ENCODE measurements around the gene RNH1.
"Not testable (repeated sequence)": the region's sequence is repeated elsewhere in the genome, so short reads cannot be mapped to it uniquely, and the experiment has no call there.

Gene RNH1

DNA sequence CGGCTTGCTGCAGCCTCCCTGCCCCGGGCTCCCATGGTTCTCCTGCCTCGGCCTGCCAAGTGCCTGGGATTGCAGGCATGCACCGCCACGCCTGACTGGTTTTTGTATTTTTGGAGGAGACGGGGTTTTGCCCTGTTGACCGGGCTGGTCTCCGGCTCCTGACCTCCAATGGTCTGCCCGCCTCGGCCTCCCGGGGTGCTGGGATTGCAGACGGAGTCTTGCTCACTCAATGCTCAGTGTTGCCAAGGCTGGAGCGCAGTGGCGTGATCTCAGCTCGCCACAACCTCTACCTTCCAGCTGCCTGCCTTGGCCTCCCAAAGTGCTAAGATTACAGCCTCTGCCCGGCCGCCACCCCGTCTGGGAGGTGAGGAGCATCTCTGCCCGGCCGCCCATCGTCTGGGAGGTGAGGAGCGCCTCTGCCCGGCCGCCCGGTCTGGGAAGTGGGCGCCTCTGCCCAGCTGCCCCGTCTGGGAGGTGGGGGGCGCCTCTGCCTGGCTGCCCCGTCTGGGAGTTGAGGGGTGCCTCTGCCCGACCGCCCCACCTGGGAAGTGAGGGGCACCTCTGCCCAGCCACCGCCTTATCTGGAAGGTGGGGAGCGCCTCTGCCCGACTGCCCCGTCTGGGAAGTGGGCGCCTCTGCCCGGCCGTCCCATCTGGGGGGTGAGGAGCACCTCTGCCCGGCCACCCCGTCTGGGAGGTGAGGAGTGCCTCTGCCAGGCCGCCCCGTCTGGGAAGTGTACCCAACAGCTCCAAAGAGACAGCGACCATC lies 10.1 kb upstream of the RNH1 start:
- DNase-seq = not testable (repeated sequence)

DNA sequence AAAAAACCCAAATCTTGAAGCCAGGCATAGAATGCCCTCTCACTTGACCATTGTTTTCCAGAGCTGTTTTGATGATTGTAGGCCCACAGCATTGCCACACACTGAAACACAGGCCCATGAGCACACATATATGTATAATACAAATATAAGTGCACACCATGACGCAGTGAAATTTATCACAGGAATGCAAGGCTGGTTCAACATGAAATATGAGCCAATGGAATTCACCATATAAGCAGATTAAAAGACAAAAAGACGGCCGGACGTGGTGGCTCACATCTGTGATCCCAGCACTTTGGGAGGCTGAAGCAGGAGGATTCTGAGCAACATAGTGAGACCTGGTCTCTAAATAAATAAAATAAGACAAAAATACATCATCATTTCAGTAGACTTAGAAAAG lies 9.4 kb upstream of the RNH1 start:
- no peak for DNase-seq

DNA sequence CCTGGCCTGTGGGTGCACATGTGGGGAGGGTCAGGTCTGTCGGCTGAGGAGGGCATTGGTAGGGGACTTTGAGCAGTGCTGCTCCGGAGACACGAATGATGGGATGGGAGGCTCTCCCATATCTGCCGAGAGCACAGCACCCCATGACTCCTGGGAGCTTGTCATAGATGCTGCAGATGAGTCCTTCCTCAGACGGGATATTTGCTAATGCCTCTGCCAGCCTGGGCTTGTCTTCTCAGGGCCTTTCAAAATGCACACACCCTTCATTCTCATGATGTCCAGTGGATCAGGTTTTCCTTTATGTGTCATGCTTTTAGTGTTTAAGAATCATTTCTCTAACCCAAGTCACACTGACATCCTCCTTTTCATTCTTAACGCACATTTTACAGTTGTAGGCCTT lies 8.1 kb upstream of the RNH1 start:
- no peak for DNase-seq

DNA sequence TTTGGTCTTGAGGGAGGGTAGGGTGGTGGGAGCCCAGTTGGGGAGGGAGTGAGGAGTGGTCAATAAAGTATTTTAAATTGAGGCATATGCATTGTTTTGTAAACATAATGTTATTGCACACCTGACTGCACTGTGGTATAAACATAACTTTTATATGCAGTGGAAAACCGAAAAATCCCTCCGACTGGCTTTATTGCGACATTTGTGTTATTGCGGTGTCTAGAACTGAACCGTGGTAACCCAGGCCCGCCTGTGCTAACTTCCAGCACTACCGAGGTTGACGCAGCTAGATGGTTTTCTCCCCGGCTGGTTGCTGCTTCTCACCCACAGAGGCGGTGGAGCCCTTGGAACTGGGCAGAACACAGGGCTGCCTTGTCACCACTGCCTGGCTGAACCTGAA lies 7.6 kb upstream of the RNH1 start:
- no peak for DNase-seq

DNA sequence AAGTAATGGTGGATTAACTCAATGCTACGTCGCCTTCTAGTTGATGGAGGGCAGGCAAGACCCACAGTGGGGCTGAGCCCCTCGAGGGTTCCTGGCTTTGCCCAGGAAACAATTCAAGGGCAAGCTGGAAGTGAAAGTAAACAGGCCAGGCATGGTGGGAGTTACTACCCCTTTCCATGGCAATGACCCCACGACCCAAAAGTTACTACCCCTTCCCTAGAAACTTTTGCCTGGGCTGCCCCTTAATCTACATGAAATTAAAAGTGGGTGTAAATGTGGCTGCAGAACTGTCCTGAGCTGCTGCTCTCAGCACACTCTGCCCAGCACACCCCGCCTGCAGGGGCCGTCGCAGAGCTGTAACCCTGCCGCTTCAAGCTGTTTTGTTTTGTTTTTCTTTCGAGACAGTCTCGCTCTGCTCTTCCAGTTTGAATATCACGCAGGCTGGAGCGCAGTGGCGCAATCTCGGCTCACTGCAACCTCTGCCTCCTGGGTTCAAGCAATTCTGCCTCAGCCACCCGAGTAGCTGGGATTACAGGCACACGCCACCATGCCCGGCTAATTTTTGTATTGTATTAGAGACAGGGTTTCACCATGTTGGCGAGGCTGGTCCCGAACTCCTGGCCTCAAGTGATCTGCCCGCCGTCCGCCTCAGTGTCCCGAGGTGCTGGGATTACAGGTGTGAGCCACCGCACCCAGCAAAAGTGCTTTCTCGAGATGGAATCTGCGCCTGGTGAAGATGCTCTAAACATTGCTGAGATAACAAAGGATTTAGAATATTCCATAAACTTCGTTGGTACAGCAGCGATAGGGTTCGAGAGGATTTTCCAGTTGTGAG lies 5.9 kb upstream of the RNH1 start:
- DNase-seq = no peak

DNA sequence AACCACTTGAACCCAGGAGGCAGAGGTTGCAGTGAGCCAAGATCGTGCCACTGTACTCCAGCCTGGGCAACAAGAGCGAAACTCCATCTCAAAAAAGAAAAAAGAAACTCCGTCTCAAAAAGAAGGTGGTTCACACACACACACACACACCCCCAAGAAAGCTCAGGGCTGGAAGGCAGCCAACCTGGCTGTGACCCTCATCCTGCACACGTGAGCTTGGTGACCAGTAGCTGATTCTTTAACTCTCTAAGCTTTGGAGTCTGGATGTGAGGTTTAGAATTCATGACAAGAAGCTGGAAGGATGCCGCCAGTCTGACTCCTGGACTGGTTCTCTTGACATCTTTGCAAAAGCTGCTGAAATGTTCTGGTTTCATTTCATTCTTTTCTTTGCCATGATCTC lies 1.9 kb upstream of the RNH1 start:
- no peak for DNase-seq

DNA sequence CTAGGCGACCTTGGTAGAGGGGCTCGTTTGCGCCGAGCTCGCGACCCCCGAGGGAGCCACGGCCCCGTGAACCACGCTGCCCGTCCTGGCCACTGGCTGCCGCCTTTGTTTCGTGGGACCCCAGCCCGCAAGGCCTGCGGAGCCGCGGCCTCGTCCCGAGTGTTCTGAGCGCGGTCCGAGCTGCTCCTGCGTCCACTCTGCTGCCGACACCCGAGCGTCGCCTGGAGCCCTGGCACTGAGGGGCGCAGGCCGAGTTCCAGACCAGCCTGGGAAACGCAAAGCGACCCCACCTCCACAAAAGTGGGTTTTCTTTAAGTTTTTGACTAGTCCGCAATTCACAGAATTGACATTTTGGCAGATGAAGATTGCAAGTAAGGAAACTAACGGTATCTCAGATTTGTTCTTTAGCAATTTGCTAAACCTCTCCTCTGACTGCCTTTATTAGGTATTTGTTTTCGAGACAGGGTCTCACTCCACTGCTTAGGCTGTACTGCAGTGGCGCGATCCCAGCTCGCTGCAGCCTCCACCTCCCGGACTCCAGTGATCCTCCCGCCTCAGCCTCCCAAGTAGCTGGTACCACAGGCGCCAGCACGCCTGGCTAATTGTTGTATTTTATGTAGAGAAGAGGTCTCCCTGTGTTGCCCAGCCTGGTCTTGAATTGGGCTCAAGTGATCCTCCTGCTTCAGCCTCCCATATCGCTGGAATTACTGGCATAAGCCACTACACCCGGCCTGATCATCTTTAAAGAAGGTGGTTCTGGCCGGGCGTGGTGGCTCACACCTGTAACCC lies 879 bp upstream of the RNH1 start:
- no peak for DNase-seq

DNA sequence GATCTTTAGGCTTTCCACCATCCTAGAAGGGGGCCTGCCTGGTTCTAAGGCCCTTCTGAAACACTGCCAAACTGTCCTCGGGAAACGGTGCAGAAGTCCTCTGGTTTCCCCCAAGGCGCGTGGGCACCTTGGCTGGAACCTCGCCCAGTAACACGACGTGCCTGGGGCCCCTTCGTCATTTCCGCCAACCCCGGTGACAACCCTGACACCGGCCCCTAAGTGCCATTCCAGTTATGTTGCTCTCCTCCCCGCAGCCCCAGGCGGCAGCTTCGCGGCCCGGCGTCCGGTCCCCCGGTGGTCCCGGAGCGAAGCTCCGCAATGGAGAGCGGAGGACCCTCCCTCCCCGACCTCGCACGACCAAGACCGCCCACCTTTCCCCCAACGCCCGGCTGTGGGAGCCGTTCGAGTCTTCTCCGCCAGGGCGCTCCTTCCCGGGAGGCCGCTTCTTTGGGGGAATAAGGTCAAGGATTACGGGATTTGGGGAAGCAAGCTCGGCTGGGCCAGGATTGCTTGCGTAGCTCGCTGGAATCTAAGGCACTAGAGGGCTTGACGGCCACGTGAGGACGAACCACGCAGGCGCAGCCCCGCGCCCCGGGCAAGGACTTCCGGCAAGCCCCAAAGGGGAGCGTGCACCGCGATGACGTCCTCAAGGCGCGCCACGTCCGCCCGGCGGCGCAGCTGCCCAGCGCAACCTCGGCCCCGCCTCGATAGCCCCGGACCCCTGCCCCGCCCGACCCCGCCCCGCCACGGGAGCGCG lies 626 bp downstream of the RNH1 start:
- peak; percentile 94 for DNase-seq

DNA sequence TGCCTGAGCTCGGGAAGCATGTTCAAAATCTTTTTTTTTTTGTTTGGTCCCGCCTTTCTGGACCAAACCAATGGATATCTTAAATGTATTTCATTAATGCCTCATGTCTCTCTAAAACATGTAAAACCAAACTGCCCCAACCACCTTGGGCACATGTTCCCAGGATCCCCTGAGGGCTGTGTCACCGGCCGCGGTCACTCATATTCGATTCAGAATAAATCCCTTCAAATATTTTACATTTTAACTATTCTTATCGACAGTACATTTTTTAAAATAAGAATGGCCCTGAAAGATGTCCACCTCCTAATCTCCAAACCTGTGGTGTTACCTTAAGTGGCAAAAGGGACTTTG lies 2.1 kb downstream of the RNH1 start:
- no peak for DNase-seq

DNA sequence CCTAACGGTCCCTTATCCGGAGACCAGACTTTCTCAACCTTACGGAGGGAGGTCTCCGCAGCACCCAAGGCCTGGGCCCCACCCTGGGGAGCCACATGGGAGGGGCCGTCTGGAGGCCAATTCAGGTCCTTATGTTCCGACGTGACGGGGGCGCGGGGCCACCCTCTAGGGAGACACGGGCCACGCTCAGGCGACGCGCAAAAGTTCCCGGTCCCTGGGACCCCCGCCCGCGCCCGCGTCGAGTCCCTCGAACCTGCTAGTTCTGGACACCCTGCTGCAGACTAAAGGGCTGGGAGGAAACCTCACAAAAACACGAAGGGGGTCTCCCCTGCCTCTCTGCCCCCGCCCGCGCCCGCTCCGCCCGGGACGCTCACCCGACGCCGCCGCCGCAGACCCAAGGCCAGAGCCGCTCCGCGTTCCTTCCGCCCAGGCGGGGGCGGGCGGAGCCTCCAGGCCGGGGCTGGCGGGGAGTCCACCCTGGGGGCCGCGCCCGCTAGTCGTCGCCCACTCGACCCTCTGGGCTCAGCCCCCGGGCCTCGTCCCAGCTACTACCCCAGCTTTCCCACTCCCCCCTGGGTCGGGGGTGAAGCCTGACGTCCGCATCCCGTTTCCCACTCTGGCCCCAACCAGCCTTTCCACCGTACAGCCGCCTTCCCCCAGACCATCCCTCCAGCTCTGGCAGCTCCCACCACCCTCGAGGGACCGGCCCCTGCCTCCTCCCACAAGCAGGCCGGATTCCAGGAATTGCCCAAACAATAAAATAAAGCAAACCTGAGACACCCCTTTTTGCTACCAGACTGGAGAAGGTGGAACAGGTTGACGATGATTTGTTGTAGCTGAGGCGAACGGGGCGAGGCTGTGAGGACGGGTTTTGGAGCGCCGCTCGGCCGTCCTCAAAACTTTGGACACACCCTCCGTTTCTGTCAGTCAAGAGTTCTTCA lies 2.7 kb downstream of the RNH1 start:
- no peak for DNase-seq

DNA sequence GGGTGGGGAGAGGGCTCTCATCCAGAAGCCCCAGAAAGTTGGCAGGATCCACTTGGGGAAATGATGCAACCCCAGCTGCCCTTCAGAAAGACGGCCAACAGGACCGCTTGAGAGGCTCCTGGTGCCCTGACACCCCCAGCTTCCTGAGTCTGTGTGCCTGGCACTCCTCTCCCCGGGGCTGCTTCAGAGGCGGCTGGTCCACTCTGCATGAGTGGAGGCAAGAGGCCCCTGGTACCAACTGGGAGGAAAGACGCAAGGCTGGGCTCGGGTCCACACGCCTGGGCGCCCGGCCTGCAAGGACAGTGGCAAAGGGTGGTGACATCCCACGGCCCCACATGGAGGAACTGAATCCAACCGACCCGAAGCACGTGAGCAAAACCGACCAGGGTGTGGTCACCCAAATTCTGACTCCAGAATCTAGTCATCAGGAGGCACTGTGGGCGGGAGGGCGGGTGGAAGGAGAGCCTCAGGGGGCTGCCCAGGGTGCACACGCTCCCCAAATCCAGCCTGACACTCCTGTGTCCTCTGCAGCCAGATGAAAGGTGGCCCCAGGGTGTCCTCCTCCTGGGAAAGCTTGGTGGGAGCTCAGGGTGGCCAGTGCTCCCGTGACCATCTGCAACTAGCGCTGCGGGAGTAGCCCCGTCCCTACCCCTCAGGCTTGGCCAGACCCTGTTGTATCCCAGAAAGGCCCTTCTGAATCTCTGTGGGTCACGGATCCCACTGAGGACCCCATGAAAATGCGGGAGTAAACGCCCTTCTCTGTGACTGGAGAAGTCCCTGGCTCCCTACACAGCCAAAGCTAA lies 3.7 kb downstream of the RNH1 start:
- DNase-seq = no peak

DNA sequence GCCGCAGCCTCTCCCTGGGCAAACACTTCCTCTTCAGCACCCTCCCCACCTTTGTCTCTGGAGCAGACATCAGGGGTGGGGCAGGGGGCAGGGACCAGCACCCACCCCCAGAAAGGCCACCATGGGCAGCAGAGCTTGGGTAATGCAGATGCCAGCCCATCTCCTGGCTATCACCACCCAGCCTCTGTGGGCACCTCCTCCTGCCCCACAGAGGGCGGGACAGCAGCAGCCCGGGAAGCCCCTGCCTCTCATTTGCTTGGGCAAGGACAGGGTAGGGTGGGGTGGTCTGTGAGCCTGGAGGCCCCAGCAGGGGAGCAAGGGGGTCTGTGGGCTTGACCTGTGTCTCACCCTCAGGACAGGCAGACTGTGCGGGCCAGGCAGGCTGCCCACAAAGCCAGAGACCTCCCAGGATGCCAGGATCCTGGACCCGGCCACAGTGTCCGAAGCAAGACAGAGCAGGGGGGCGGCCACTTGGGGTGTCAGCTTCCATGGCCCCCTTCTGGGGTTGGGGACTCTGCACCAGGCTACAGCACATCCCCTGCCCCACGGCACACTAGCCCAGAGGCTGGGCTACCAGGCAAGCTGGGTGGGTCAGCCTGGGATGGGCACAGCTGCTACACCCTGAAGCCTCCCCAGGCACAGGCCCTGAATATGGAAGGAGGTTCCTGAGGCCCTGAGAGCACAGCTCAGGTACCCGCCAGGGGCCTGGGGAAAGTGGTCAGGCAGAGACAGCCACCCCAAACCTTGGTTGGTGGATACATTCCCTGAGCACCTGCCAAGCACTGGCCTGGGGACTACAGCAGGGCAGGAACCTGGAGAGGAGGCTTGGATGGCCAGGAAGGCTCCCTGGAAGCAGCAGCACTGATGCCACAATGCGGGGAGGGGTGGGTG lies 4.5 kb downstream of the RNH1 start:
- DNase-seq = no peak

DNA sequence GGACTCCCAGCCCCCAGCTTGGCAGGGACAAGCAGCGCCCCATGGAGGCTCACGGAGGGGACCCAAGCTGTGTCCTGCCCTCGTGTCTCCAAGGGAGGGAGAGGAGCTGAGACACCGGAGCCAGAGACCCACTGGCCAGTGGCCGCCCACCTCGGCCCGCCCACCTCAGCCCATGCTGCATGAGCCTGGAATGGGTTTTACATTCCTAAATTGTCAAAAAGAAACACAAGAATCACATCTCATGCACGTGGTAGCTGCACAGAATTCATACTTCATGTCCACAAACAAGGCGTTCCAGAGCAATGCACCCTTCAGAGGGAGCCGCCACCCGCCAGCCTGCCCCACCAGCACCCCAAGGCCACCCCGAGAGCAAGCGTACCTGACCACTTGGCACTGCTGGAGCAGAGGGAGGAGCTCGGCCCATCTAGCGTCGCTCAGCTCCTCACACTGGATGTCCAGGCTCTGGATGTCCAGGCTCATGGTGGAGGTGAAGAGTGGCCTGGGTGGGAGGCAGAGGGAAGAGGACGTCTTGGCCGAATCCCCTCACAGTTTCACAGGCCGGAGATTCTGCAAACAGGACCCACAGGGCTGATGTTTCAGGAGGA lies 5.3 kb downstream of the RNH1 start:
- no peak for DNase-seq

DNA sequence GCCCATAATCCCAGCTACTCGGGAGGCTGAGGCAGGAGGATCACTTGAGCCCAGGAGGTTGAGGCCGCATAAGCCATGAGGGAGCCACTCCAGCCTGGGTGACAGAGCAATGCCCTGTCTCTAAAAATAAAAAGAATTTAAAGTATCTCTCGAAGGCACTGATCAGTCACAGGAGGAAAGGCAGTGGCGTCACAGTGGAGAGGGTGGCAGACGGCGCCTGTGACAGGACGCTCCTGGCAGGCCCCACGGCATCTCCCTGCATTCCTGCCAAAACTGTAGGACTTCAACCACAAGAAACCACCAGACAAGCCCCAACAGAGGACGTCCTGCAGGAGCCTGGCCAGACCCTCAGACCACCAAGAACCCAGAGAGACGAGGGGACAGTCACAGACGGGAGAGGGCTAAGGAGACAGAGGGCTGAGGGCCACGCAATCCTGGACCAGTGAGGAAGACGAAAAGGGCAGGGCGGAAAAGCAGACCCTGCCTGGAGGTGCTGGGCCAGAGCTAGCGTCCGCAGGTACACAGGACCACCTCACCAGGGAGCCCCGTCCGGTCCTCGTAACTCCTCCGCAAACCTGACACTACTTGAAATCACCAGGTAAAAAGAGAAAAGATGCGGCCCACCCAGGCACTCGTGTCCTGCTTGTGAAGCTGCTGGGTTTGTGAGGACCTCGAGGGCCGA lies 5.9 kb downstream of the RNH1 start:
- DNase-seq = no peak

DNA sequence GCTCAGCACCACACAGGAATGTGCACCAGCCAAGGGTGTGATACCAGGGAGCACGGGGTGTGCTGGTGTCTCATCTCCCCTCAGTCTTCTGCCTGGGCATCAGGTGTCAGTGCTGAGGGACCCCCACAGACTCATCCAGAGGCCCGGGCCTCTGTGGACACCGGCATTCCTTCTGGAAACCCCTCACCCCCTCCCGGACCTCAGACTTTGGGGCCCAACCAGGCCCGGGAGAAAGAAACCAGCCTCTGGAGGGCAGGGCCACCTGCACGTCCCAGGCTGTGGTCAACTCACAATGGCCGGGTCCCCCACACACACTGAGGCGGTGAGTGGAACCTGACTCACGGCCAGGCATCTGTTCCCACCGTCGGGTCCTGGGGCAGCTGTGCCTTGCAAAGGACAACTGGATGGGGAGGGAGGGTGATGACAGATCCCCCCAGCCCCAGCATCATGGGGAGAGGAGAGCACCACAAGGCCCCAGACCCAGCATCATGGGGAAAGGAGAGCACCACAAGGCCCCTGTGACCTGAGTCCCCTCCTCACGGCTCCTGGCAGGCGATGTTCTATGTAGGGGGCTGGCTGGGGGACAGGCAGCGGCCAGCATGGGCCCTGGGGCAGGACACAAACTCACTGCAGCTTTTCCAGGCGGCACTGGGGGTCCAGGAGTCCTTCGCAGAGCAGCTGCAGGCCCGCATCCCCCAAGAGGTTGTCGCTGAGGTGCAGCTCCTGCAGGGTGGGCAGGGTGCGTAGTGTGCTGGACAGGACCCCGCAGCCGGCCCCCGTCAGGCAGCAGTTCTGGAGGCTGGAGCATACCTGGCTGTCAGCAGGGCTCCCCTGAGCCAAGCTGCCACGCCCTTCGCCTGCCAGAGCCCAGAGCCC lies 7.6 kb downstream of the RNH1 start:
- DNase-seq = no peak

DNA sequence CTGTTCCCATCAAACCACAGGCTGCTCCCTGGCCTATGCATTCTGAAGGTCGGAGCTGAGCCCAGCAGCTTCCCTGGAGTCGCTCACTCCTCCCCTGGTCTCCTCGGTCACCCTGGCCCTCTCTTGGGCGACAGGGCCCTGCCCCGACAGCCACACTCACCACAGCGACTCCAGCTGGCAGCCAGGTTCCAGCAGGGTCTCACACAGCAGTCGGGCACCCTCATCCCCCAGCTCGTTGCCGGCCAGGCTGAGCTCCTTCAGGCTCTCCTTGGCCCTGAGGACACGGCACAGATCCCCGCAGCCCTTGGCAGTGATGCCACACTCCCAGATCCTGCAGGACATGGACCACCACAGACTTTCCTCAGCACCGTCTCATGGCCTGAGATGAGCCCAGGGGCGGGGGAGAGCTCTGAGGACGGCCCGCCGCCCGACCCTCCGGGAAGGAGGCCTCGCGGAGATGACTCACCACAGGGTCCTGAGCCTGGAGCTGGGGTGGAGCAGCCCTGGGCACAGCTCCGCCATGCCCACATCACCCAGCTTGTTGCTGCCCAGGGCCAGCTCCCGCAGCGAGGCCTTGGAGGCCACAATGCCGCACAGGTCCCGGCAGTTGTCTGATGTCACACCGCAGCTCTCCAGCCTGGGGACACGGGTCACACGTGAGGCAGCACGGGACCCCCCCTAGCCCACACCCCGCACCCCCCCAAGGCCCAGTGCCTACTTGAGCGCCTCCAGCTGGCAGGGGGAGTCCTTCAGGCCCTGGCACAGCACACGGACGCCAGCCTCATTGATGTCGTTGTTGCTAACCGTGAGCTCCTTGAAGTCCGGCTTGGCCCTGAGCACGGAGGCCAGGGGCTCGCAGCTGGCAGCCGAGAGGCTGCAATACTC lies 8.5 kb downstream of the RNH1 start:
- DNase-seq = no peak
